DOHH2 (cell line): ENCODE data around the gene GLIS2.
A peak's percentile ranks its signal among the peaks of the same experiment; 100 is the strongest.

Experiments
- H3F3A ChIP-seq: fragments of 200-600 bp; sonication (generic), shearing (Covaris generic); 2 replicates; pipeline ENCODE4 v1.6.0; 2016; ENCODE audit warnings: antibody characterized with exemption, mild to moderate bottlenecking; ENCODE audit not compliant: control insufficient read depth, insufficient read depth
- H3K27ac ChIP-seq: fragments of 200-600 bp; sonication (generic); 2 replicates; pipeline ENCODE4 v1.5.1; 2014; ENCODE audit warnings: low read depth, mild to moderate bottlenecking, low read length, moderate library complexity
- H3K27me3 ChIP-seq: fragments of 200-600 bp; sonication (generic); 2 replicates; pipeline ENCODE4 v1.6.1; 2014; ENCODE audit warnings: mild to moderate bottlenecking, low read length, mixed read lengths; ENCODE audit not compliant: control insufficient read depth
- H3K36me3 ChIP-seq: fragments of 200-600 bp; sonication (generic); 2 replicates; pipeline ENCODE4 v1.6.1; 2014; ENCODE audit warnings: mild to moderate bottlenecking, low read length, moderate library complexity, mixed read lengths; ENCODE audit not compliant: control insufficient read depth
- H3K4me1 ChIP-seq: fragments of 200-600 bp; sonication (generic); 2 replicates; pipeline ENCODE4 v1.6.1; 2014; ENCODE audit warnings: mild to moderate bottlenecking, low read length, mixed read lengths; ENCODE audit not compliant: control insufficient read depth
- H3K4me2 ChIP-seq: fragments of 200-600 bp; sonication (generic); 2 replicates; pipeline ENCODE4 v1.6.0; 2014; ENCODE audit warnings: mild to moderate bottlenecking, low read length, moderate library complexity
- H3K4me3 ChIP-seq: fragments of 200-600 bp; sonication (generic); 2 replicates; pipeline ENCODE4 v1.5.1; 2014; ENCODE audit warnings: mild to moderate bottlenecking, low read length, mixed read lengths
- H3K79me2 ChIP-seq: fragments of 200-600 bp; sonication (generic); 2 replicates; pipeline ENCODE4 v1.6.1; 2014; ENCODE audit warnings: mild to moderate bottlenecking, low read length, mixed read lengths; ENCODE audit not compliant: control insufficient read depth
- H3K9me2 ChIP-seq: fragments of 200-600 bp; sonication (generic); replicated peaks from 2 replicates; pipeline ENCODE4 v1.6.1; 2014; ENCODE audit warnings: mild to moderate bottlenecking, low read length, mixed read lengths; ENCODE audit not compliant: control insufficient read depth
- H3K9me3 ChIP-seq: fragments of 200-600 bp; sonication (generic); 2 replicates; pipeline ENCODE4 v1.6.1; 2014; ENCODE audit warnings: antibody characterized with exemption, low read length, mixed read lengths; ENCODE audit not compliant: control insufficient read depth, insufficient read depth
- H4K20me1 ChIP-seq: fragments of 200-600 bp; sonication (generic); 2 replicates; pipeline ENCODE4 v1.6.0; 2014; ENCODE audit warnings: low read depth, mild to moderate bottlenecking, antibody characterized with exemption, low read length, moderate library complexity; ENCODE audit not compliant: control insufficient read depth, insufficient read depth
- CTCF ChIP-seq: fragments of 200-600 bp; sonication (generic); IDR thresholded peaks from one replicate; pipeline ENCODE4 v1.5.1; 2014; ENCODE audit warnings: antibody characterized with exemption, mild to moderate bottlenecking, low read depth, low read length; ENCODE audit not compliant: poor library complexity, severe bottlenecking
- EZH2phosphoT487 ChIP-seq: fragments of 200-600 bp; sonication (generic); IDR thresholded peaks from 2 replicates; pipeline ENCODE4 v1.6.1; 2017; ENCODE audit warnings: borderline replicate concordance, mild to moderate bottlenecking, antibody characterized with exemption, low read length, moderate library complexity, mixed read lengths

The GLIS2 gene

GRCh38 chr16:4324492-4325252 is 8.8 kb downstream of the GLIS2 start:
- Histone ChIP-seq H3K27me3 (peaks cover 30% of the 10 kb centered on the region), H3K9me2 (no peaks in the 10 kb centered on the region), H3K36me3 (no peaks in the 10 kb centered on the region), H3K79me2 (no peaks in the 10 kb centered on the region), H3K4me2 (no peak overlapping the region), H3K4me1 (peaks cover 17% of the 10 kb centered on the region), H3K9me3 (no peaks in the 10 kb centered on the region), H3F3A (no peaks in the 10 kb centered on the region), H3K4me3 (no peak overlapping the region), H4K20me1 (no peaks in the 10 kb centered on the region; the same call in 1 of the 2 replicates), H3K27ac (no peak overlapping the region)
- TF ChIP-seq CTCF (no peak), EZH2phosphoT487 (no peak)

DNA sequence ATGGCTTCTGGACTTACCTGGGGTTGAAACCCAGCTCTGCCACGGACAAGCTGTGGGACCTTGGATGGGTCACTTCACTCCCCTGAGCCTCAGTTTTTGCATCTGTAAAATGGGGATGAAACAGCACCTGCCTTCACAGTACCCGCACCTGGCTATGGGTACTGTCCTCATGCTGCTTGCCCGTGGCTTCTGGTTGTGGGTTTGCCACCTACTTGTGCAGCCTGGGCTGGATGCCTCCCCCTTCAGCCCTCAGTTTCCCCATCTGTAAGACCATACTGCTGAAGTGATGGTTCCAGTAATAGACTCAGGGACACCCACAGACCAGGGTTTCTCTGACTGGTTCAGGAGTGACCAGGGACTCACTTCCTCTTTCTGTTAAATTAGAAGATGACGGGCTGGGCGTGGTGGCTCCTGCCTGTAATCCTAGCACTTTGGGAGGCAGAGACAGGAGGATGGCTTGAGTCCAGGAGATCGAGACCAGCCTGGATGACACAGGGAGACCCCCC is 9.4 kb downstream of the GLIS2 start:
- Histone ChIP-seq H3K4me2 (no peak overlapping the region), H3K9me2 (no peaks in the 10 kb centered on the region), H3K4me1 (peaks cover 16% of the 10 kb centered on the region), H3K4me3 (no peak overlapping the region), H3F3A (no peaks in the 10 kb centered on the region), H3K27me3 (peaks cover 27% of the 10 kb centered on the region), H4K20me1 (no peaks in the 10 kb centered on the region; the same call in 1 of the 2 replicates), H3K27ac (no peak overlapping the region), H3K9me3 (no peaks in the 10 kb centered on the region), H3K79me2 (no peaks in the 10 kb centered on the region), H3K36me3 (no peaks in the 10 kb centered on the region)
- TF ChIP-seq CTCF: no peak
- no peak for TF ChIP-seq EZH2phosphoT487

DNA sequence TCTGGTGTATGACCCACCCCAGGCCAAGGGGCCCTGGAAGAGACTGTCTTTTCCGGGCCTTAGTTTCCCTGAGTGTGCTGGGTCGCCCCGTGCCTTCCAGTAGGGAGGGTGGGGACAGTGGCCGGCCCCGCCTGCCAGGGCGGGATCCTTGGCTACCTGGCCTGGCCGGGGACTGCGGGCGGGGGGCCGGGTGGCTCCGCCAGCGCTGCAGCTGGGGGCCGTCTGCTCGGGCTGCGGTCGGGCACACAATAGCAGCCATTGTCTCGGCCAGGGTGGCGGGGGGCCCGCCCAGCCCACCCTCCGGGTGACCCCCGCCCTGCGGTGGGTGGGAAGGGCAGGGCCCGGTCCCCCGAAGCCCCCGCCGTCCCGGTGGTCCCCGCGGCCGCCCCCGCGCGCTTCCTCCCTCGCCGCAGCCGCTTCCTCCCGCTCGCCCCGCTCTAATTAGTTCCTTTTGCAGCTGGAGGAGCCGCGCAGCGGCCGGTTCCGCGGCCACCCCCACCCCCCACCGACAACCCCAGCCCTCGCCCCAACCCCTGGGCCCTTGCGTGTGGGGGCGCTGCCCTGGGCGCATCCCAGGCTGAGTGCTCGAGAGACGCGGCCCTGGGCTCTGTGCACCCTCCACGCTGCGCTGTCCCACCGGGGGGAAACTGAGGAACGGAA is 11.6 kb downstream of the GLIS2 start:
- Histone ChIP-seq H3K79me2 (no peaks in the 10 kb centered on the region), H3K9me3 (no peaks in the 10 kb centered on the region), H3K4me2 (peak overlapping the region; percentile 71), H3K36me3 (no peaks in the 10 kb centered on the region), H3K27me3 (peaks cover 21% of the 10 kb centered on the region), H3K4me1 (peaks cover 16% of the 10 kb centered on the region), H3K9me2 (no peaks in the 10 kb centered on the region), H4K20me1 (no peaks in the 10 kb centered on the region; the same call in 1 of the 2 replicates), H3K4me3 (peak overlapping the region; percentile 62), H3K27ac (no peak overlapping the region), H3F3A (no peaks in the 10 kb centered on the region)
- TF ChIP-seq EZH2phosphoT487: no peak
- TF ChIP-seq CTCF: no peak
